IMR-90 (cell line): Measurements from ENCODE around the gene ITPK1. TPM values are rescaled to one million over a fixed set of nuclear protein-coding genes. Genes with fewer than 3 reads are reported as not detected.

Experiments used
- ATAC-seq: fragments of 200-7000 bp; cut with Tn5 transposase; 2 replicates; pipeline ENCODE4 v1.9.1; 2020; ENCODE audit warnings: low read depth, mild to moderate bottlenecking, moderate library complexity
- BruUV-seq: library from RNA; stranded (reverse); fragments of 400-500 nt; replicated peaks from 2 replicates; lab custom pipeline; 2021; lab: Mats Ljungman, UMichigan
- CTCF ChIA-PET: fragments of 300-600 bp; formaldehyde crosslinking; extraction: SDS; loops from one replicate; lab custom pipeline; 2021; ENCODE audit warnings: antibody characterized with exemption; lab: Yijun Ruan, JAX
- POLR2A ChIA-PET: fragments of 300-600 bp; sonication (Branson Sonifier 250); formaldehyde crosslinking; loops from one replicate; lab custom pipeline; 2022; ENCODE audit warnings: antibody characterized with exemption; ENCODE audit not compliant: unreplicated experiment; lab: Charles Lee
- DNase-seq: peaks from one replicate; pipeline ENCODE4 v3.0.0; 2013
- H2AFZ ChIP-seq: replicated peaks from 2 replicates; pipeline ENCODE3; 2013; ENCODE audit warnings: low read length, mild to moderate bottlenecking; ENCODE audit not compliant: poor library complexity
- H2AK5ac ChIP-seq: 2 replicates; pipeline ENCODE4 v1.6.1; 2013; ENCODE audit warnings: low read depth, low read length, inconsistent platforms
- H2AK9ac ChIP-seq: replicated peaks from 2 replicates; pipeline ENCODE3; 2013; ENCODE audit warnings: mild to moderate bottlenecking, low read depth, low read length, moderate library complexity; ENCODE audit not compliant: poor library complexity
- H2BK120ac ChIP-seq: 2 replicates; pipeline ENCODE4 v1.6.1; 2013; ENCODE audit warnings: low read depth, low read length, inconsistent platforms
- H2BK15ac ChIP-seq: 3 replicates; pipeline ENCODE4 v1.6.1; 2013; ENCODE audit warnings: low read depth, low read length, inconsistent platforms
- H2BK20ac ChIP-seq: 2 replicates; pipeline ENCODE4 v1.6.1; 2013; ENCODE audit warnings: low read depth, mild to moderate bottlenecking, inconsistent platforms, low read length, moderate library complexity
- H2BK5ac ChIP-seq: 2 replicates; pipeline ENCODE4 v1.6.1; 2013; ENCODE audit warnings: mild to moderate bottlenecking, low read depth, low read length, inconsistent platforms; ENCODE audit not compliant: poor library complexity, severe bottlenecking
- H3K14ac ChIP-seq: replicated peaks from 2 replicates; pipeline ENCODE4 v1.6.1; 2013; ENCODE audit warnings: low read depth, low read length, inconsistent platforms
- H3K18ac ChIP-seq: 2 replicates; pipeline ENCODE4 v1.6.1; 2013; ENCODE audit warnings: low read depth, low read length, control low read depth
- H3K23ac ChIP-seq: 2 replicates; pipeline ENCODE4 v1.6.1; 2013; ENCODE audit warnings: low read depth, low read length, inconsistent platforms
- H3K27ac ChIP-seq: 2 replicates; pipeline ENCODE4 v1.5.1; 2013; ENCODE audit warnings: mild to moderate bottlenecking, control low read depth, low read length; ENCODE audit not compliant: insufficient read depth
- H3K27me3 ChIP-seq: 2 replicates; pipeline ENCODE4 v1.6.1; 2013; ENCODE audit warnings: low read length; ENCODE audit not compliant: control insufficient read depth, insufficient read depth
- H3K36me3 ChIP-seq: 2 replicates; pipeline ENCODE4 v1.6.1; 2013; ENCODE audit warnings: low read length, mixed read lengths; ENCODE audit not compliant: control insufficient read depth, insufficient read depth
- H3K4ac ChIP-seq: 2 replicates; pipeline ENCODE4 v1.6.1; 2013; ENCODE audit warnings: low read depth, low read length, inconsistent platforms
- H3K4me1 ChIP-seq: 2 replicates; pipeline ENCODE4 v1.6.1; 2013; ENCODE audit warnings: low read length, mixed read lengths; ENCODE audit not compliant: control insufficient read depth, insufficient read depth
- H3K4me2 ChIP-seq: 2 replicates; pipeline ENCODE4 v1.6.1; 2013; ENCODE audit warnings: low read depth, mild to moderate bottlenecking, control low read depth, low read length, moderate library complexity
- H3K4me3 ChIP-seq: 2 replicates; pipeline ENCODE4 v1.5.1; 2013; ENCODE audit warnings: low read depth, mild to moderate bottlenecking, control low read depth, low read length, moderate library complexity; ENCODE audit not compliant: insufficient read depth
- H3K56ac ChIP-seq: 2 replicates; pipeline ENCODE4 v1.6.1; 2013; ENCODE audit warnings: low read length, inconsistent platforms; ENCODE audit not compliant: insufficient read depth; ENCODE audit errors: extremely low read depth
- H3K79me1 ChIP-seq, 2 experiments: 2 replicates each; pipeline ENCODE4 v1.6.1; 2013; ENCODE audit warnings: low read length in 2 of 2, inconsistent platforms in 1 of 2, low read depth in 1 of 2
- H3K9ac ChIP-seq: 2 replicates; pipeline ENCODE4 v1.6.1; 2013; ENCODE audit warnings: low read depth, low read length, control low read depth
- H3K9me1 ChIP-seq: 2 replicates; pipeline ENCODE4 v1.6.1; 2013; ENCODE audit warnings: low read length, inconsistent platforms; ENCODE audit not compliant: insufficient read depth
- H3K9me3 ChIP-seq: 2 replicates; pipeline ENCODE4 v1.6.1; 2013; ENCODE audit warnings: low read length; ENCODE audit not compliant: control insufficient read depth, insufficient read depth
- H4K20me1 ChIP-seq: 2 replicates; pipeline ENCODE4 v1.6.1; 2013; ENCODE audit warnings: low read length, inconsistent platforms; ENCODE audit not compliant: insufficient read depth
- H4K5ac ChIP-seq: 2 replicates; pipeline ENCODE4 v1.6.1; 2013; ENCODE audit warnings: mild to moderate bottlenecking, low read depth, low read length, control low read depth
- H4K8ac ChIP-seq, 2 experiments: 2 replicates each; pipeline ENCODE4 v1.6.1; 2013; ENCODE audit warnings: low read depth in 2 of 2, low read length in 2 of 2, control low read depth in 1 of 2, inconsistent platforms in 1 of 2
- H4K91ac ChIP-seq: 2 replicates; pipeline ENCODE4 v1.6.1; 2013; ENCODE audit warnings: low read depth, low read length, inconsistent platforms; ENCODE audit not compliant: insufficient read depth
- BHLHE40 ChIP-seq: fragments of 150-350 bp; IDR thresholded peaks from 2 replicates; pipeline ENCODE4 v1.6.1; 2016; ENCODE audit warnings: mild to moderate bottlenecking, low read depth, low read length
- CEBPB ChIP-seq: IDR thresholded peaks from 2 replicates; pipeline ENCODE4 v1.6.1; 2012; ENCODE audit warnings: low read depth, low read length, improper control_type of control experiment
- CHD1 ChIP-seq: IDR thresholded peaks from 2 replicates; pipeline ENCODE4 v1.6.1; 2012; ENCODE audit warnings: low read depth, low read length, improper control_type of control experiment
- ELK1 ChIP-seq: fragments of 150-350 bp; IDR thresholded peaks from 2 replicates; pipeline ENCODE4 v1.6.1; 2016; ENCODE audit warnings: low read depth, mild to moderate bottlenecking, low read length, moderate library complexity, borderline replicate concordance
- FOS ChIP-seq: fragments of 150-350 bp; IDR thresholded peaks from 2 replicates; pipeline ENCODE4 v1.6.1; 2016; ENCODE audit warnings: low read depth, low read length
- MAFK ChIP-seq: IDR thresholded peaks from 2 replicates; pipeline ENCODE4 v1.6.1; 2012; ENCODE audit warnings: low read depth, low read length, improper control_type of control experiment
- MAZ ChIP-seq: IDR thresholded peaks from 2 replicates; pipeline ENCODE4 v1.6.1; 2012; ENCODE audit warnings: low read depth, mild to moderate bottlenecking, low read length, improper control_type of control experiment, moderate library complexity, borderline replicate concordance
- MXI1 ChIP-seq: IDR thresholded peaks from 2 replicates; pipeline ENCODE4 v1.6.1; 2012; ENCODE audit warnings: low read depth, mild to moderate bottlenecking, low read length, moderate library complexity, borderline replicate concordance
- NFE2L2 ChIP-seq: fragments of 150-350 bp; IDR thresholded peaks from 2 replicates; pipeline ENCODE4 v1.6.1; 2016; ENCODE audit warnings: low read depth, mild to moderate bottlenecking, low read length
- POLR2A ChIP-seq: IDR thresholded peaks from 2 replicates; pipeline ENCODE4 v1.6.1; 2012; ENCODE audit warnings: mild to moderate bottlenecking, low read depth, low read length
- RAD21 ChIP-seq: IDR thresholded peaks from 2 replicates; pipeline ENCODE4 v1.6.1; 2012; ENCODE audit warnings: low read length, improper control_type of control experiment
- RCOR1 ChIP-seq: IDR thresholded peaks from 2 replicates; pipeline ENCODE4 v1.6.1; 2012; ENCODE audit warnings: mild to moderate bottlenecking, low read length, improper control_type of control experiment; ENCODE audit not compliant: insufficient replicate concordance
- RFX5 ChIP-seq: IDR thresholded peaks from 2 replicates; pipeline ENCODE4 v1.8.0; 2012; ENCODE audit warnings: low read depth, mild to moderate bottlenecking, low read length, moderate library complexity
- SMC3 ChIP-seq: fragments of 150-350 bp; IDR thresholded peaks from 2 replicates; pipeline ENCODE4 v1.6.1; 2016; ENCODE audit warnings: low read depth, mild to moderate bottlenecking, antibody characterized with exemption, low read length, moderate library complexity
- WGBS, 2 experiments: methylation state at CpG; one replicate each; pipeline versions ENCODE4 v1.1.5 to v1.1.7; 2013; ENCODE audit warnings: missing lambda C conversion rate in 2 of 2; ENCODE audit not compliant: insufficient read length in 1 of 2; ENCODE audit errors: extremely low coverage in 2 of 2; 5-methylcytosine and 5-hydroxymethylcytosine counted together
- dilution Hi-C: fragments of 300-500 bp; cut with HindIII; formaldehyde crosslinking; loops from one replicate; pipeline ENCODE4 v1.14.3; 2018; ENCODE audit warnings: low sequenced_read_pairs; ENCODE audit not compliant: unreplicated experiment
- in situ Hi-C: fragments of 300-500 bp; cut with MboI; formaldehyde crosslinking; loops from 3 replicates; pipeline ENCODE4 v1.14.3; 2019; ENCODE audit warnings: low sequenced_read_pairs, inconsistent platforms, mixed read lengths
- intact Hi-C: fragments of 100-400 bp; cut with micrococcal nuclease; formaldehyde crosslinking; loops from 2 replicates; pipeline ENCODE4 v1.10.0; 2022
- polyA plus RNA-seq, 3 experiments: library from polyadenylated mRNA; depleted of rRNA; stranded (reverse); fragments of >200 nt; gene quantifications; 2 replicates each; pipeline ENCODE4 v1.2.3, GENCODE V29; 2012; ENCODE audit warnings: low replicate concordance in 1 of 3
- total RNA-seq: library from RNA; depleted of rRNA; stranded (reverse); fragments of >200 nt; gene quantifications from 2 replicates; pipeline ENCODE4 v1.2.3, GENCODE V29; 2012
- TF ChIP-seq, protein P1 (sequence below): fragments of 150-350 bp; IDR thresholded peaks from 2 replicates; pipeline ENCODE4 v1.6.1; 2017; ENCODE audit warnings: mild to moderate bottlenecking, antibody characterized with exemption, low read length, low read depth

ITPK1 gene
- total and polyA plus RNA-seq, 2 of the 4 experiments (the other 2 are of a cell fraction), result 21.7 to 26.9 TPM

DNA sequence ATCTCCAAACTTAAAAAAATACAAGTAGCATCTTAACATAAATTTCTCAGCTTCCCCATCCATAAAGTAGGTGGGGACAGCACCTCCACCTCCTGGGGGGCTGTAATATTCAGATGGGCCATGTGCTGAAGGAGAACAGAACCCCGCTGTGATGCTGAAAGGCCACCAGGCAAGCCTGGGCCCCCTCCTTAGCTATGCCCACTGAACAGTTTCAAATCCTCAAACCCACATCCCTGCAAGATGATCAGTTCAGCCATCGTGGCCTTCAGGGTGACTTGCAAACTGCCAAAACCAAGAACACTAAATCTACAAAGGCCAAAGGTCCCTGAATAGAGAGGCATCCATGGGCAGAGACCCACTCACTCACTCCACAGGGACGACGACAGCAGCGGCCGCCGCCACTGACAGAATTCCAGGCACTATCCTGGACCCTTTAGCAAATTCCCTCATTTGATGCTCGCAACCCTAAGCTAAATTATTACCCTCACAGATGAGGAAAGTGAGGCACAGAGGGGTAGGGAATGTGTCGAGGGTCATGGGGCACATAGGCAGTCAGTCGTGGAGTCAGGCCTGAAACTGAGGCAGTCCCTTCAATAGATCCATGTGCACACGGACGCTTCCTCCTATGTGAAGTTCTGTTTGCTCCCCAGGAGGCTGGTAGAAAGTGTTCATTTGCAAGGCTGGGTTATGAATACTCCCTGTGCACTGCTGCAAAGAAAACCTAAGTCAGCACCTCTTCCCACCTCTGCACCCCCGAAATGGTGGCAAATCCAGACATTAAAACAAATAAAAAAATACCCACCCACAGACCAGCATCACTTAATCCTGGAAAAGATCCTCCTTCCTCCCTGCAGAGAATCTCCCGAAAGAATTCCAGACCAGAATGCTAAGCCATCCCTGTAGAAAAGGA is 5.9 kb downstream of the ITPK1 start:
- in situ Hi-C loops, result no loop called here
- no peaks in the 10 kb centered on the region for H3K27me3 ChIP-seq
- no peak for TF ChIP-seq CEBPB
- TF ChIP-seq, protein P1, sequence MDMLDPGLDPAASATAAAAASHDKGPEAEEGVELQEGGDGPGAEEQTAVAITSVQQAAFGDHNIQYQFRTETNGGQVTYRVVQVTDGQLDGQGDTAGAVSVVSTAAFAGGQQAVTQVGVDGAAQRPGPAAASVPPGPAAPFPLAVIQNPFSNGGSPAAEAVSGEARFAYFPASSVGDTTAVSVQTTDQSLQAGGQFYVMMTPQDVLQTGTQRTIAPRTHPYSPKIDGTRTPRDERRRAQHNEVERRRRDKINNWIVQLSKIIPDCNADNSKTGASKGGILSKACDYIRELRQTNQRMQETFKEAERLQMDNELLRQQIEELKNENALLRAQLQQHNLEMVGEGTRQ, result no peak
- TF ChIP-seq RCOR1, result no peak
- TF ChIP-seq NFE2L2, result no peak
- no peak for TF ChIP-seq SMC3
- no peak for TF ChIP-seq ELK1
- no peak for TF ChIP-seq POLR2A
- TF ChIP-seq CHD1, result no peak
- TF ChIP-seq MAFK, result no peak
- TF ChIP-seq MAZ, result no peak
- no peak for TF ChIP-seq RAD21
- TF ChIP-seq BHLHE40, result no peak
- no peak for TF ChIP-seq MXI1
- TF ChIP-seq FOS, result no peak
- TF ChIP-seq RFX5, result no peak

More for the DNA sequence above, 5.9 kb downstream of the ITPK1 start:
- H3K79me1 ChIP-seq, result peaks cover 2 to 15% of the 10 kb centered on the region in 2 experiments; a peak in 2 of 4 replicates
- H3K9me3 ChIP-seq, result no peaks in the 10 kb centered on the region
- H3K4ac ChIP-seq, result no peak overlapping the region
- intact Hi-C loops, result loop anchor here (5.0 kb wide), 3 partner anchors 78 to 432 kb away; partner anchors contain the start of gene BTBD7
- H2AK9ac ChIP-seq, result no peak overlapping the region
- H4K8ac ChIP-seq, result no peak overlapping the region
- H2BK5ac ChIP-seq, result no peak overlapping the region
- H3K18ac ChIP-seq, result no peak overlapping the region
- no peak overlapping the region for H3K23ac ChIP-seq
- H3K27ac ChIP-seq, result no peak overlapping the region
- ATAC-seq (no peak), DNase-seq (no peak)
- H3K9ac ChIP-seq, result no peak overlapping the region
- peaks cover 15% of the 10 kb centered on the region for H3K4me1 ChIP-seq
- H2AFZ ChIP-seq, result no peak overlapping the region
- H2BK120ac ChIP-seq, result no peak overlapping the region
- H4K20me1 ChIP-seq, result peaks cover 13% of the 10 kb centered on the region; the same call in 1 of the 2 replicates
- H3K36me3 ChIP-seq, result no peaks in the 10 kb centered on the region
- ChIA-PET CTCF (no interaction called here), POLR2A (no interaction called here)
- peaks cover 3% of the 10 kb centered on the region; the same call in 1 of the 2 replicates for H3K9me1 ChIP-seq
- H3K4me3 ChIP-seq, result no peak overlapping the region
- no TSS peak for BruUV-seq
- H4K91ac ChIP-seq, result no peak overlapping the region
- no peak overlapping the region for H2BK15ac ChIP-seq
- dilution Hi-C loops, result no loop called here
- H4K5ac ChIP-seq, result no peak overlapping the region
- H3K4me2 ChIP-seq, result no peak overlapping the region
- H3K14ac ChIP-seq, result no peak overlapping the region
- H3K56ac ChIP-seq, result no peak overlapping the region
- no peak overlapping the region for H2BK20ac ChIP-seq
- H2AK5ac ChIP-seq, result no peak overlapping the region
- 100% methylated on average over 2 of the region's 14 CpGs; no CpG with 5 or more reads in 1 of the 2 experiments for WGBS, 2 experiments
